ENCODE results near the gene ATP6V0A1.
"Not testable (repeated sequence)": the region's sequence is repeated elsewhere in the genome, so short reads cannot be mapped to it uniquely, and the experiment has no call there.

DNA sequence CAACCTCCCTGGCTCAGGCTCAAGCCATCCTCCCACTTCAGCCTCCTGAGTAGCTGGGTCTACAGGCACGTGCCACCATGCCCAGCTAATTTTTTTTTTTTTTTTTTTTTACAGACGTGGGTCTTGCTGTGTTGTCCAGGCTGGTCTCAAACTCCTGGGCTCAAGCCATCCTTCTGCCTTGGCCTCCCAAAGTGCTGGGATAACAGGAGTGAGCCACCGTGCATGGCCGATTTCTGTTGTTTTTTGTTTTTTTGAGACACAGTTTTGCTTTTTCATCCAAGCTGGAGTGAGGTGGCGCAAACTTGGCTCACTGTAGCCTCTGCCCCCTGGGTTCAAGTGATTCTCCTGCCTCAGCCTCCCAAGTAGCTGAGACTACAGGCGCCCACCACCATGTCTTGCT is 3.7 kb upstream of the ATP6V0A1 start:
- not testable (repeated sequence) for TF ChIP-seq CTCF, POLR2A (IDR thresholded peaks at IDR 0.05)

All from tibial nerve (tissue), 3 donors.